ENCODE measurements around the gene ZDHHC12.

DNA sequence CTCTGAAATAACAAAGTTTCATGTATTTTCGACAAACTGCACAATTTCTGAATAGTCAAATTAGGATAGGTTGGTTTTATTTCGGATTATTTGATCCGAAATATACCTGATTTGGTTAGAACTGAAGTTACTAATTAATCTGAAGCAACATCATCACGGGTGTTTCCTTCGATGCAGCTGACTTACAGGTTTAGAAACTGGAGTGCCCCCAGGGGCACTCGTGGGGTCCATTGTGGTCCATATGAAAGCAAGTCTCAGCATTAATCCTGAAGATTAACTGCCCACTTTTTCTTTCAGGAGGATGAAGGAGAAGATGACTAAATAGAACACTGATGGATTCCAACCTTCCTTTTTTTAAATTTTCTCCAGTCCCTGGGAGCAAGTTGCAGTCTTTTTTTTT is 29.6 kb downstream of the ZDHHC12 start:
- TF ChIP-seq, protein P1, sequence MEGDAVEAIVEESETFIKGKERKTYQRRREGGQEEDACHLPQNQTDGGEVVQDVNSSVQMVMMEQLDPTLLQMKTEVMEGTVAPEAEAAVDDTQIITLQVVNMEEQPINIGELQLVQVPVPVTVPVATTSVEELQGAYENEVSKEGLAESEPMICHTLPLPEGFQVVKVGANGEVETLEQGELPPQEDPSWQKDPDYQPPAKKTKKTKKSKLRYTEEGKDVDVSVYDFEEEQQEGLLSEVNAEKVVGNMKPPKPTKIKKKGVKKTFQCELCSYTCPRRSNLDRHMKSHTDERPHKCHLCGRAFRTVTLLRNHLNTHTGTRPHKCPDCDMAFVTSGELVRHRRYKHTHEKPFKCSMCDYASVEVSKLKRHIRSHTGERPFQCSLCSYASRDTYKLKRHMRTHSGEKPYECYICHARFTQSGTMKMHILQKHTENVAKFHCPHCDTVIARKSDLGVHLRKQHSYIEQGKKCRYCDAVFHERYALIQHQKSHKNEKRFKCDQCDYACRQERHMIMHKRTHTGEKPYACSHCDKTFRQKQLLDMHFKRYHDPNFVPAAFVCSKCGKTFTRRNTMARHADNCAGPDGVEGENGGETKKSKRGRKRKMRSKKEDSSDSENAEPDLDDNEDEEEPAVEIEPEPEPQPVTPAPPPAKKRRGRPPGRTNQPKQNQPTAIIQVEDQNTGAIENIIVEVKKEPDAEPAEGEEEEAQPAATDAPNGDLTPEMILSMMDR (IDR thresholded peaks at IDR 0.05): no peak
- TF ChIP-seq POLR2A (IDR thresholded peaks at IDR 0.05): no peak

Data from heart left ventricle (tissue), 13 donors.